Astrocyte (in vitro differentiated cells and primary cell): Measurements from ENCODE around the gene ACRV1. TPM values are rescaled to one million over a fixed set of nuclear protein-coding genes. Genes with fewer than 3 reads are reported as not detected.

Source experiments
- DNase-seq: peaks from one replicate; pipeline ENCODE4 v3.0.0-alpha.2; 2010; ENCODE audit warnings: low read depth
- FAIRE-seq: peaks from 2 replicates; lab custom pipeline; 2011; peaks lifted over from hg19 to GRCh38; lab: Jason Lieb, UNC
- H2AFZ ChIP-seq: 2 replicates; pipeline ENCODE4 v1.6.0; 2012; ENCODE audit warnings: low read depth, low read length, inconsistent platforms
- H3K27ac ChIP-seq: 2 replicates; pipeline ENCODE4 v1.5.1; 2011; ENCODE audit warnings: low read depth, low read length, inconsistent platforms
- H3K27me3 ChIP-seq: 2 replicates; pipeline ENCODE4 v1.6.0; 2011; ENCODE audit warnings: low read length, inconsistent platforms; ENCODE audit not compliant: insufficient read depth
- H3K36me3 ChIP-seq: 2 replicates; pipeline ENCODE4 v1.5.1; 2011; ENCODE audit warnings: low read length, inconsistent platforms; ENCODE audit not compliant: insufficient read depth
- H3K4me1 ChIP-seq: 2 replicates; pipeline ENCODE4 v1.5.1; 2011; ENCODE audit warnings: low read length, inconsistent platforms; ENCODE audit not compliant: insufficient read depth
- H3K4me2 ChIP-seq: 2 replicates; pipeline ENCODE4 v1.6.0; 2012; ENCODE audit warnings: low read length, inconsistent platforms
- H3K4me3 ChIP-seq: 2 replicates; pipeline ENCODE4 v1.5.1; 2011; ENCODE audit warnings: low read depth, mild to moderate bottlenecking, low read length, inconsistent platforms; ENCODE audit not compliant: insufficient read depth
- H3K79me2 ChIP-seq: 2 replicates; pipeline ENCODE4 v1.6.0; 2012; ENCODE audit warnings: mild to moderate bottlenecking, low read length, inconsistent platforms; ENCODE audit not compliant: insufficient read depth
- H3K9ac ChIP-seq: 2 replicates; pipeline ENCODE4 v1.6.0; 2012; ENCODE audit warnings: mild to moderate bottlenecking, low read length, inconsistent platforms
- H3K9me3 ChIP-seq: 2 replicates; pipeline ENCODE4 v1.5.1; 2012; ENCODE audit warnings: low read depth, mild to moderate bottlenecking, low read length, inconsistent platforms; ENCODE audit not compliant: insufficient read depth
- H4K20me1 ChIP-seq: 2 replicates; pipeline ENCODE4 v1.6.0; 2012; ENCODE audit warnings: low read length, inconsistent platforms; ENCODE audit not compliant: insufficient read depth
- H3K27ac Mint-ChIP-seq: one replicate; pipeline ENCODE4 v1.8.0; 2021; ENCODE audit warnings: mild to moderate bottlenecking, mixed read lengths; ENCODE audit not compliant: unreplicated experiment
- H3K27me3 Mint-ChIP-seq: one replicate; pipeline ENCODE4 v1.8.0; 2021; ENCODE audit warnings: low read depth, mixed read lengths; ENCODE audit not compliant: unreplicated experiment
- H3K36me3 Mint-ChIP-seq: one replicate; pipeline ENCODE4 v1.8.0; 2021; ENCODE audit warnings: low read depth, mixed read lengths; ENCODE audit not compliant: unreplicated experiment
- H3K4me1 Mint-ChIP-seq: one replicate; pipeline ENCODE4 v1.8.0; 2021; ENCODE audit warnings: low read depth, mixed read lengths; ENCODE audit not compliant: unreplicated experiment
- H3K4me3 Mint-ChIP-seq: one replicate; pipeline ENCODE4 v1.8.0; 2021; ENCODE audit warnings: mild to moderate bottlenecking, moderate library complexity, mixed read lengths; ENCODE audit not compliant: unreplicated experiment
- H3K9me3 Mint-ChIP-seq: one replicate; pipeline ENCODE4 v1.8.0; 2021; ENCODE audit warnings: mild to moderate bottlenecking, mixed read lengths; ENCODE audit not compliant: unreplicated experiment
- EZH2 ChIP-seq: IDR thresholded peaks from 2 replicates; pipeline ENCODE4 v1.6.1; 2012; ENCODE audit warnings: mild to moderate bottlenecking, low read length, inconsistent platforms; ENCODE audit not compliant: insufficient read depth
- total RNA-seq: library from RNA; stranded (reverse); gene quantifications from 2 replicates; pipeline ENCODE4 v1.2.1, GENCODE V29; 2021
- TF ChIP-seq, protein P1 (sequence below): IDR thresholded peaks from 2 replicates; pipeline ENCODE4 v1.5.1; 2011; ENCODE audit warnings: low read depth, mild to moderate bottlenecking, inconsistent platforms, low read length, moderate library complexity; ENCODE audit not compliant: insufficient read depth

ACRV1 gene
- total RNA-seq, 1 donor from 2014 or later: not detected

DNA sequence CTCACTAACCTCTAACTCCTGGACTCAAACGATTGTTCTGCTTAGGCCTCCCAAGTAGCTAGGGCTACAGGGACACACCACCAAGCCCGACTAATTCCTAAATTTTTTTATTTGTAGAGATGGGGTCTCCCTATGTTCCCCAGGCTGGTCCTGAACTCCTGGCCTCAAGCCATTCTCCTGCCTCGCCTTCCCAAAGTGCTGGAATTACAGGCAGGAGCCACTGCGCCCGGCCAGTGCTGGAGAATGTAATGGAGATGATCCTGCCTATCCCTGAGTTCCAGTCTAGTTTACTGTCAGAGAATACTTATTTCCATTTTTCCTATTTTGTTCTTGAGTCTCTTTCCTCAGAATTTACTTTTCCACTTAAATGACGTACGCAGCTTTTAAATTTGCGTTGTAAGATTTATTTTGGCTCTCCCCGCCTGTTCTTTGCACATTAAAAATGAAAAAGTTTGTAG lies 55.9 kb downstream of the ACRV1 start, which contains the start of gene CHEK1:
CHEK1 (plus strand) TSS at position 408 of the 458 bp plus-strand sequence. CDS start 1,606 bp downstream, outside the sequence.
- FAIRE-seq (no peak), DNase-seq (no peak)
- H3K9ac ChIP-seq: peak within 1 kb of the TSS; percentile 85
- H3K4me1 ChIP-seq: peaks cover 14% of the 10 kb centered on the region
- Mint-ChIP-seq H3K9me3 (no peaks in the 10 kb centered on the region), H3K4me3 (peak within 1 kb of the TSS; percentile 89), H3K27ac (peak within 1 kb of the TSS; percentile 89), H3K36me3 (peaks cover 2% of the 10 kb centered on the region), H3K4me1 (peaks cover 16% of the 10 kb centered on the region), H3K27me3 (no peaks in the 10 kb centered on the region)
- H3K4me2 ChIP-seq: peak within 1 kb of the TSS; percentile 95
- H4K20me1 ChIP-seq: no peaks in the 10 kb centered on the region
- H3K27me3 ChIP-seq: no peaks in the 10 kb centered on the region
- H3K79me2 ChIP-seq: peaks cover 33% of the 10 kb centered on the region
- H3K4me3 ChIP-seq: peak within 1 kb of the TSS; percentile 88
- peak within 1 kb of the TSS; percentile 93 for H3K27ac ChIP-seq
- H2AFZ ChIP-seq: peak within 1 kb of the TSS; percentile 89
- peaks cover 26% of the 10 kb centered on the region for H3K36me3 ChIP-seq
- TF ChIP-seq EZH2: no peak
- TF ChIP-seq, protein P1, sequence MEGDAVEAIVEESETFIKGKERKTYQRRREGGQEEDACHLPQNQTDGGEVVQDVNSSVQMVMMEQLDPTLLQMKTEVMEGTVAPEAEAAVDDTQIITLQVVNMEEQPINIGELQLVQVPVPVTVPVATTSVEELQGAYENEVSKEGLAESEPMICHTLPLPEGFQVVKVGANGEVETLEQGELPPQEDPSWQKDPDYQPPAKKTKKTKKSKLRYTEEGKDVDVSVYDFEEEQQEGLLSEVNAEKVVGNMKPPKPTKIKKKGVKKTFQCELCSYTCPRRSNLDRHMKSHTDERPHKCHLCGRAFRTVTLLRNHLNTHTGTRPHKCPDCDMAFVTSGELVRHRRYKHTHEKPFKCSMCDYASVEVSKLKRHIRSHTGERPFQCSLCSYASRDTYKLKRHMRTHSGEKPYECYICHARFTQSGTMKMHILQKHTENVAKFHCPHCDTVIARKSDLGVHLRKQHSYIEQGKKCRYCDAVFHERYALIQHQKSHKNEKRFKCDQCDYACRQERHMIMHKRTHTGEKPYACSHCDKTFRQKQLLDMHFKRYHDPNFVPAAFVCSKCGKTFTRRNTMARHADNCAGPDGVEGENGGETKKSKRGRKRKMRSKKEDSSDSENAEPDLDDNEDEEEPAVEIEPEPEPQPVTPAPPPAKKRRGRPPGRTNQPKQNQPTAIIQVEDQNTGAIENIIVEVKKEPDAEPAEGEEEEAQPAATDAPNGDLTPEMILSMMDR: no peak
- H3K9me3 ChIP-seq: no peaks in the 10 kb centered on the region

DNA sequence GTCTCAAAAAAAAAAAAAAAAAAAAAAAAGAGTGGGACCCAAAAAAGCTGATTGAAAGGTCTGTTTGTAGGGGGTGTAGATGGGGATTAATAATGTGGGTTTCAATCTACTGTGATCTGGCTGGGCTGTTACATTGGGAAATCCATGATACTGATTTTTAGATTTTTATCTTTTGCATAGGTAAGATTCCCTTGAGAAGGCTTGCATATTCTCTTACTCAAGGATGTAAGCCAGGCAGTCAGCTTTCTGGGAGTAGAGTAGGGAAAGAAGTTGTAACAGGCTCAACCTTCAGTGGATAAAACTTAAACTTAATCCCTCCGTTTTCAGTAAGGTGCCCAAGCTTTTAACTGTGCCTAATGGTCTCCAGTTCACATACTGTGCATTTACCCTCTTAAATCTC lies 57.6 kb downstream of the ACRV1 start:
- H3K27me3 ChIP-seq: no peaks in the 10 kb centered on the region
- no peak overlapping the region for H3K9ac ChIP-seq
- H3K79me2 ChIP-seq: peaks cover 16% of the 10 kb centered on the region
- Mint-ChIP-seq H3K4me1 (peaks cover 15% of the 10 kb centered on the region), H3K27ac (no peak overlapping the region), H3K36me3 (peaks cover 2% of the 10 kb centered on the region), H3K9me3 (no peaks in the 10 kb centered on the region), H3K27me3 (no peaks in the 10 kb centered on the region), H3K4me3 (no peak overlapping the region)
- peaks cover 37% of the 10 kb centered on the region for H3K36me3 ChIP-seq
- no peak overlapping the region for H3K27ac ChIP-seq
- no peak overlapping the region for H3K4me2 ChIP-seq
- no peaks in the 10 kb centered on the region for H4K20me1 ChIP-seq
- FAIRE-seq (no peak), DNase-seq (no peak)
- no peak overlapping the region for H3K4me3 ChIP-seq
- no peak overlapping the region for H2AFZ ChIP-seq
- peaks cover 14% of the 10 kb centered on the region for H3K4me1 ChIP-seq
- no peak for TF ChIP-seq EZH2
- TF ChIP-seq, protein P1: no peak
- no peaks in the 10 kb centered on the region for H3K9me3 ChIP-seq

DNA sequence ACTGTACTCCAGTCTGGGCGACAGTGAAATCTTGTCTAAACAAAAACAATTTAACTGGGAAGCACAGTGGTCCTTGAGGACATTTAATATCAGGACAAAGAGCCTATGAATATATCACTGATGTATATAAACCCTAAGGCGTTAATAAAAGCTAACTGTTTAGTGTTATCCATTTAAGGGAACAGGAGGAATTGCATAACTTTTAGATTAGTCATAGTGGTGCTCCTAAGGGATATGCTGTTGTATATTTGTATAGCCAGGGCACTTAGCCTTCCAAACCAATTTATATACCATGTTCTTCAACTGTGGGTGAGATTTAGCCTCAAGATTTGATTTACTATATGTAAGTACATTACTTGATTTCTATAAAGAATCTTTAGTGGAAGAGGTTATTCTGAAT lies 58.7 kb downstream of the ACRV1 start:
- peak overlapping the region; percentile 25 for H3K27ac ChIP-seq
- peak overlapping the region; percentile 58 for H3K27ac Mint-ChIP-seq
- no peak overlapping the region for H3K4me3 Mint-ChIP-seq

More for the DNA sequence above, 58.7 kb downstream of the ACRV1 start:
- H3K9me3 ChIP-seq: no peaks in the 10 kb centered on the region
- DNase-seq: peak; percentile 59
- H2AFZ ChIP-seq: no peak overlapping the region
- no peak for FAIRE-seq
- Mint-ChIP-seq H3K36me3 (peaks cover 2% of the 10 kb centered on the region), H3K27me3 (no peaks in the 10 kb centered on the region), H3K9me3 (no peaks in the 10 kb centered on the region), H3K4me1 (peaks cover 10% of the 10 kb centered on the region)
- no peaks in the 10 kb centered on the region for H4K20me1 ChIP-seq
- H3K36me3 ChIP-seq: peaks cover 46% of the 10 kb centered on the region
- no peaks in the 10 kb centered on the region for H3K27me3 ChIP-seq
- TF ChIP-seq, protein P1: no peak
- no peak for TF ChIP-seq EZH2
- peaks cover 5% of the 10 kb centered on the region for H3K79me2 ChIP-seq
- H3K9ac ChIP-seq: no peak overlapping the region
- H3K4me1 ChIP-seq: peaks cover 14% of the 10 kb centered on the region
- H3K4me3 ChIP-seq: no peak overlapping the region
- peak overlapping the region; percentile 14 for H3K4me2 ChIP-seq
